ENCODE results near the gene ASTN2.

The ASTN2 gene

DNA sequence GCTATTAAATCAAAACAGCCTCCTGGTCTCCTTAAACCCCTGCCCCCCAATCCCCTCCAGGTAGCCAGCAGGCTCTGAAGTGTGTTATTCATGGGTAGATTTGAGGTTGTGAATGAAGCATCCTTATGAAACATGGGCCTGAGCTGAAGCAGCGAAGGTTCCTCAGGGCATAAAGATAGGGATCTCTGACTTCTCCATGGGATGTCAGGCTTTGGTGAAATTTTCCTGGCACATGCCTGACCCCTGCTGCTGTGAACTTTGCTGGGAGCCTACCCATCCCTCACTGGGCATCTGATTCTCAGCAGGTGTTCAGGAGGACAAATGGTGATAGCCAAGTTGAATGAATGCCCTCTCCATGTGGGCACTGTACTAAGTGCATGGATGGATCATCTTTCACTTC, 250.3 kb downstream of the ASTN2 start:
- DNase-seq (ENCODE audit: low read depth) = no peak

DNA sequence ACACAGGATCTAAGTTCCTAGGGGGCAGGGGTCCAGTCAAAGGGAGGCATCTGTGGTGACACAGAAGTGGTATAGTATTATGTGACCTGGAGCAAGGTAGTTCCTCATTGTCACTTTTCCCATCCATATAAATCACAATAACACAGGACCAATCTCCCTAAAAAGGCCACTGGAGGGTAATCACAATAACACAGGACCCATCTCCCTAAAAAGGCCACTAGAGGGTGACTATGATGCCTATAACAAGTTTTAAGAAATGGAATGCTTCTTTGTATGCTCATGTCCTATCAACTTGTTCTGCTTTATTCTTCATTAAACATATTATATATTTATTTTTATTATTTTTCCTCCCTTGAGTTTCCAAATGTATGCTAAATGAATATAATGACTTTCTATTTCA, 254.6 kb downstream of the ASTN2 start:
- DNase-seq (ENCODE audit: low read depth) = no peak

DNA sequence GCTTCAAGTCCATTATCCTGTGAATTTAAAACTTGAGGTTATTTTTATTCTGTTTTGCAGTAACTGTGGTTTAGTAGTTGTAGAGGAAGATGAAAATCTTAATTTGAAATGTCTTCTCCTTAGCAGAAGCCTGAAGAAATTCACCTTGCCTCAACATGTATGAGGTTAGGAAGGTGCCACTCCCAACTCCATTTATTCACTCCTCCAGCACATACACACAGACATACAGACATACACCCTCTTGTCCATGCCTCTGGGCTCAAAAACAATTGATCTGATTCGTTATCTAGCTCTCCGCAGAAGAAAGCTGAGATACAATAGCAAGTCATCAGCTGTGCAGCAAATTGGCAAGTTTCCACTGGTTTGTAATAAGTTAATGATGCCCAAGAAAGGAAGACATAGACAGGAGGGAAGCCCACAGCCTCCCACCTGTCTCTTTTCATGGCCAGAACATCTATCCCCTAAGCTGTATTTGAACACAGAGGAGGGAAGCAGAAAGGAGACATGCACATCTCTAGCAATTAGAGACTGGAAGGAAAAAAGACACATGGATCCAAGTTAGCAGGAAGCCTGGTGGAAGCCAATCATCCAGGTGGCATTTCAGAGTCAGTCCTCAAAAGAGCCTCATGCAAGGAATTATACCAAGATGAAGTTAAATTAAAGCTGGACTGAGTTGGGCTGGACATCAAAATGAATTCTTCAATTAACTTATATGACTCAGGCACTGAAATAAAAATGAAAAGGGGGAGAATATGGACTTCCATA, 257.9 kb downstream of the ASTN2 start:
- DNase-seq (ENCODE audit: low read depth) = no peak

DNA sequence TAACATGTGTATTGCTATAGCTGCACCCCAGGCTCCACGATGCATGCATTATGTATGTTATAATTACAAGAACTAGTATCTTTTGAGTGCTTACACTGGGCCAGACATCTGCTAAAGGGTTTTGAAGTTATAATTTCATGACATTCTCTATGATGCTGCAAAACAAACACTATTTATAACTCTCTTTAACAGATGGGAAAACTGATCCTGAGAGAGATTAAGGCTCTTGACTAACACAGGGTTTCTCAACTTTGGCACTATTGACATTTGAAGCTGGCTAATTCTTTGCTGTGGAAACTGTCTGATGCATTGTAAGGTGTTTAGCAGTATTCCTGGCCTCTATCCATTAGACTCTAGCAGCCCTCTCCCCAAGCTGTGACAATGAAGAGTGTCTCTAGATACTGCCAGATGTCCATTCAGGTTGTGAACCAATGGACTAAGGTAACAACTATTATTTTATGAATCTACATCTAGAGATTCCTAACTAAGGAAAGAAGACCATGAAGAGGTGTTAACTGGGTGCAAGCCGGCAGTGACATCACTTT, 258.6 kb downstream of the ASTN2 start:
- no peak for DNase-seq (ENCODE audit: low read depth)

DNA sequence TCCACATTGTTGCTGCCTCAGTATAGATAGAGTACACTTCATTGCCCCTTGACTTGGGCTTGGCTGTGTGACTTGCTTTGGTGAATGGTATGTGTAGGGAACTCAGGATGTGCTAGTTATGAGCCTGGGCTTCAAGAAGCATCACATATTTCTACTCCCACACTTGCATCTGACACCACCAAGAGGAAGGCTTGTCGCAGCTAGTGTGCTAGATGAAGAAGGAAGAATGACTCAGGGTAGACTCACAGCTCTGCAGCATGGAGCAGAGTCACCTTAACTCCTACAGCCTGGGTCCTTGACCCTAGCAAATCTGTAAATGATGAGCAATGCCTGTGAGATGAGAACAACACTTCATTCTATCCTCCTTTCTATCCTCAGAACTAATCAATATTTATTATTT, 261.8 kb downstream of the ASTN2 start:
- peak; percentile 28 for DNase-seq (ENCODE audit: low read depth)

DNA sequence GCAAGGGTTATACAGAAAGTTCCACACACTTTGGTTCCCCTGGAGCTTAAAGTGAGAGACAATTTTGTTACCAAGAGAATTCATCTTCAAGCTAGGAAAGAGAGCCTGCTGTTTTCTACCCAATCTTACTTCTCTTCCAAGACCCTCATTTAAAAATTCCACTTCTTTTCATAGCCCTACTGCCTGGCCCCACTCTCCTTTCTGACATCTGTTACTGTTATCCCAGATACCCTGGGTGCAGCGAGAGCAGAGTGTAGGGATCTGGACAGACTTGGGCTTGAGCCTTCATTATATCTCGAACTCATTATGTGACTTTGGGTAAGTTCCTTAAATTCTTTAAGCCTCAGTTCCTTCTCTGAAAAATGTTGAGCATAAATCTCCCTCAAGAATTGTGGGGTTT, 263.1 kb downstream of the ASTN2 start:
- no peak for DNase-seq (ENCODE audit: low read depth)

DNA sequence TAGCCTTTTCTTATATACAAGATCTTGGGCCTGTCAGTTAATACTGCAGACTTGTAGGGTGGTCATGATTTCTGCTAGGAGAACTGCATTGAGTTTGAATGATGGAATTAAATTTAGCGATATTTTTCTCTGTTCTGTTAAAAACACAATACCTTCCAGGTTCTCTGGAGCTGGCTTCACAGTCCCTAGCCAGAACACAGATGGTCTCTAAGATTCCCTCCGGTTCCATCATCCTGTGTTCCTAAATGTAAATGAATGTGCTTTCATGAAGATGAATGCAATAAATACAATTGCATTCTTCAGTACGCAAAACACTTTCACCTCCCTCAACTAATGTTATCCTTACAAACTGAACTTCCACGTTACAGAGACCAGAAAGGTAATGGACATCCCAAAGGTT, 264.9 kb downstream of the ASTN2 start:
- DNase-seq (ENCODE audit: low read depth) = no peak

DNA sequence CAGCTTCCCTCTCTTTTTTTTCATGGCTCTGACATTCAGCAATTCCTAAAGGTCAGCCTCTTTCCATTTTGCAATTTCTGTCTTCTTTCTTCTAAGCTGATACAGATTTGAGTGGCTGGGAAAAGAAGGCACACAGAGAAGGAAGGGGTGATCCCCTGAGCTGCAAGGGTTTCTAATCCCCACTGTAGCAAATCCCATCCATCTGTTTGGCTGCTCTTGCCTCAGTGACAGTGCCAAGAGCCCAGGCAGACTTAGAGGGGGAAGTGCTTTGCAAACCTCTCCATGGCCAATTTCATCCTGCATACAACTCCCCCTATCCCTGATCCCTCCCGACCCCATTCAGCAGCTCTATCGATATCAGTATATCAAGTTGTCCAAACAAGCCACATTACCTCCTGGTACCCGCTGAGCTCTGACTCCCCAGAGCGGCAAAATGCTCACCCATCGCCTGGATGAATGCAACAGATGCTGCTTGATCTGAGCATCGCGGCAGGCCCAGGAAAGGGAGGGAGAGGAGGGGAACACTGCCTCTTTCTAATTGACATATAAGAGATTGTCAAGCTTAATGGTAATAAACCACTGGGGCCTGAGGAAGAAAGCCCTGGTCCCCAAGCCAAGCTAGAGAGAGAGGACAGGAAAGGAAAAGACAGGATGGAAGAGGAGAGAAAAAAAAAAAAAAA, 268.9 kb downstream of the ASTN2 start:
- no peak for DNase-seq (ENCODE audit: low read depth)

DNA sequence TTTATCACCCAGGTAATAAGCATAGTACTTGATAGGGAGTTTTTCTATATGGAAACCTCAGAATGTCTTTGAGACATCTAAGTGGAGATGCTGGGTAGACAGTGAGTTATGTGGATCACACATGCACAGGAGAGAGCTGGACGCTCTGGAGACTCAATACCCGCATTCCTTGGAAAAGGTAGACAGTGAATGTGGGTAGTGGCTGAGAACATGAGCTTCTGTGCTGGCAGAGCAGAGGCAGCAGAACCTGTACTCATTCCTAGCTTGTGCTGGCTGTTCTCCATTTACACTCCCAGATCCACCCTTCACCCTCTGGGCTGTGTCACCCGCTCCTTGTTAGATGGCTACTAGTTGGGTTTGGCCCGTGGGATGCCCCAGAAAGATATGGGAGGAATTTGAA, 269.8 kb downstream of the ASTN2 start:
- DNase-seq (ENCODE audit: low read depth) = no peak

DNA sequence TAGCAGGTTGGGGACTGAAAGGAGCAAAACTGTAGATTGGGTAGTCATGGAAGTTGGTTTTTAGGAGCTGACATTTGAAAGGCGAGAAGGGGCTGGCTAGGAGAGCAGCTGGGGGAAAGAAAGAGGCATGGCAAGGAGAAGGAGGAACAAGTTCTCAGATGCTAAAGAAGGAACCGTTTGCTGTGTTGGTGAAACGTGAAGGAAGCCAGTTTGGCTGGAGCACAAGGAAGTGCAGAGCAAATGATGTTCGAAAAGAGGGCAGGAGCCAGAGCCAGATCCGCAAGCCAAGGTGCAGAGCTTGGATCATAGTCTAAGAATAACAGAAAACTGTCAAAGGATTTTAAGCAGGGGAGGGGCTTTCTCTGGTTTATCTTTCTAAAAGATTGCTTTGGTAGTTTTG, 276.6 kb downstream of the ASTN2 start:
- DNase-seq (ENCODE audit: low read depth) = no peak

DNA sequence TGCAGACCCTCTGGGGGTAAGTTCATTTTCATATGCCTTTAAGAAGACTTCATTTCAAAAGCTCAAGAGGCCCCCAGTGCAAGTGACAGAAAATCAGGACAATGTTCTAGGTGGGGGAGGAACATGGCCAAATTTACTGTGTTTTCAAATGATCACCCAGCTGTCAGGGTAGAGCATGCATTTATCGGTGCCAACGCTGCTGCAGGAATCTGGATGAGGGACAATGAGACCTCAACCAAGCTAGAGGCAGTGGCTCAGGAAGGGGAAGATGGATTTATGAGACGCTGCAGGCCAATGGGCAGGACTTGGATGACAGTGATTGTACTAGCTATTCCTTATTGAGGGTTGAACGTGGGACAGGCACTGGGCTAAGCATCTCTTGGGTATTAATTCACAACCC, 278.4 kb downstream of the ASTN2 start:
- DNase-seq (ENCODE audit: low read depth) = no peak

DNA sequence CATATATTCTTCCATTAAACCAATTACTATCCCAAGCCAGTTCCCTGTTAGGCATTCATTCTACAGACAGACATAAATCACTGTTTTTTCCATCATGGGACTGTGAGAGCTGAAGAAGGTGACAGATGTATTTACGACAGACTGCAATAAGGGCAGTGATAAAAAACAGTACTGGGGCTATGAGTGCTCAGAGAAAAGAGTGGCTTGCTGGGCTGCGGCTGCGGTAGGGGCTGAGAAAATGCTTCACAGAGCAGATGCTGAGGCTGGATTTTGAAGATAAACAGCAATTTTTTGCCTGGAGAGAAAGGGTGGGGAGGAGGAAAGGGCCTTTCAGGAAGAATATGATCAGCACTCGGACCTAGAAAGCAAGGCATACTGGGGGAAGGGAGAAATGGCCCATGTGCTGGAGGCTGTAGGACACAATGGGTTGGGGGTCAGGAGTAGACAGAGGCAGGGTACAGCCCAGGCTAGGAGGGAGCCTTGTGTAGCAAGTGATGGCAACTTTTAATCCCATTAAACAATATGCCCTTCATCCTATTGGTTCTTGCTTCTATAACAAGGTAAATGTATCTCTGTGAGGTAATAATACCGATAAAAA, 279.3 kb downstream of the ASTN2 start:
- DNase-seq (ENCODE audit: low read depth) = no peak

DNA sequence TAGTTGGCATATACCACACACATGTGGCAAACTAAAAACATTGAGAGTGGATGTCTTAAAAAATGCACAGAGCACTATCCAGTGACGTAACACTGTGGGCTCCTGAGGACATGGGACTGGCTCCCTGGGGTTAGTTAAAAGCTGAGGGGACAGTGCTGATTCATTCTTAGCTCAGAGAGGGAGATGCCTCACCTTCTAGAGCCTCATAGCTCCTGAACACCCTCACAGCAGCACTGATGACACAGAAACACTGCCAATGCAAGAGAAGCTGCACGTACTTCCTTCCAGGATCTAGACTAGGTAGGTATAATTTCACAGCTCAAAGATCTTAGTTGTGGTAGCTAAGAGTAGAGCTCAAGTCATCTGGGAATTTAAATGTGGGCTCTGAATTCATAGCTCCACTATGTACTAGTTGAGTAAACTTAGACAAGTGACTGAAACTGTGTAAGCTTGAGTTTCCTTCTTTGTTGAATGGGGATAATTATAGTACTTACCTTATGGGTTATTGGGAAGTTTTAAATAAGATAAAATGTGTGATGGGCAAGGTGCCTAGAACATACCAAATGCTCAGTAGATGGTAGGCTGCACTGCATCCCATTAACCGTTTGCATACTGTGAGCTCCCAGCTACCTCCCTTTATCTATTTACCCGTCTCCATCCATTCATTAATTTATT, 279.9 kb downstream of the ASTN2 start:
- no peak for DNase-seq (ENCODE audit: low read depth)

DNA sequence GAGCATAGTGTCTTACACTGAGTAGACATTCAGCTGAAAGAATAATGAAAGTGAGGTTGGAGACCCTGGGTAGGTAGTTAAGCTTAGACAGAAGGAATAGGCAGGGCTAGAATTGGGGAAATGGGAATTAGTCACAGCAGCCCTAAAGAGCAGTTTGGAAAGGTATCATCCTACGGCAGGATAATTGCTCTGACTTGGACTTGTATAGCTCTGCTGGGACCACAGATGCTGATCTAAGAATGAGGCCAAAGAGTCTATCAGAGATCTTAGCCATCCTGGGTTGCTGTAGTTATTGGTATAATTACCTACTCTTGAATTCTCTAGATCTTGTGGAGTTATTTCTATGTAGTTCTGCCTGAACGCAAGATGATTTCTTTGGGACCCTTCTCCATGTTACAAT, 288.0 kb downstream of the ASTN2 start:
- DNase-seq (ENCODE audit: low read depth) = no peak

DNA sequence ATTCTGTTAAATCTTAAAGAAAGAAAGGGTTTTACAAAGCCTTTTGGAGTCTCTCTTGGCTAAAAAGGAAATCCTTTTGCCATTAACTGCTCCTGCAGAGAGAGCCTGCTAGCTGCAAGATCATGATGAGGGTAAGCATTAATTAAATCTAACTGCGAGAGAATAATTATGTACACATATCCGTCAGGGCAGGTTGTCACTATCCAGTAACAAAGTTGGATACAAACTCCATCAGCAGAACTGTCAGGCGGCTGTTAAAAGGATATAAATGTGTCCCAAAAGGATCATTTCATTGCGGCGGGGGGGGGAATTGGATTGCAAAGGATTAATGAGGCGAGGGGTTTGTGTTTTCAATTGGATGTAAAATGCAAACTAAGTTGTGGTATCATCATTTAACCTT, 289.3 kb downstream of the ASTN2 start:
- DNase-seq (ENCODE audit: low read depth) = no peak

DNA sequence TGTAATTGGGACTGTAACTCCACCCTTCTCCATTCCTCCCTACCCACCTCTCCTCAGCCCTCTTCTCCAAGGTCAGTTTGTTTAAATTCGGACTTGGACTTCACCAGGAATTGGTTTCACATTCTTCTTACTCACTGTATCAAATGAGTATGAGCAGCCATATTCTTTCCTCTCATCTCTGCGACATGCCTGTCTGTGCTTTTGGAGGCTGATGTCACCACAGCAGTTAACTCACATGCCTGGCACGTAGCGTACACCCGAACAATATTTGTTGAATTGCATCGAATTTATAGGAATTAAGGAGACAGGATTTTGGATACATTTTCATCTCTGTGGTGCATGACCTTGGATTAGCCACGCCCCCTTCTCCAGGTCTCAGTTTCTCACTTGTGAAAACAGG, 291.1 kb downstream of the ASTN2 start:
- DNase-seq (ENCODE audit: low read depth) = no peak

DNA sequence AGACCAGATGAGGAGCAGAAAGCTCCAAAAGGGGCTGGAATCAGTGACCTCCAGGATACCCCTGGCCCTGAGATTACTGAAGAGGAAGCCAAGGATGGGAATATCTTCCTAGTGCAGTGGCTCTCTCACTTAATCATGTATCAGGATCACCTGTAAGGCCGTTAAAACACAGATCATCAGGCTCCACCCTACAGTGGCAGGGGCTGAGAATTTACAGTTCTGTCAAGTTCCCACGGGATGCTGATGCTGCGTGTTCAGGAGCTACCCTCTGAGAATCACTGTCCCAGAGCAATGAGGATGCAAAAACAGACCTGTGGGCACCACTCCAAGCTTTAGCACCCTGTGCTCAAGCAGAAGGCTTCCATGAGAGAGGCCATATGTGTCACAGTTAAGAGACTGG, 291.9 kb downstream of the ASTN2 start:
- DNase-seq (ENCODE audit: low read depth) = no peak

DNA sequence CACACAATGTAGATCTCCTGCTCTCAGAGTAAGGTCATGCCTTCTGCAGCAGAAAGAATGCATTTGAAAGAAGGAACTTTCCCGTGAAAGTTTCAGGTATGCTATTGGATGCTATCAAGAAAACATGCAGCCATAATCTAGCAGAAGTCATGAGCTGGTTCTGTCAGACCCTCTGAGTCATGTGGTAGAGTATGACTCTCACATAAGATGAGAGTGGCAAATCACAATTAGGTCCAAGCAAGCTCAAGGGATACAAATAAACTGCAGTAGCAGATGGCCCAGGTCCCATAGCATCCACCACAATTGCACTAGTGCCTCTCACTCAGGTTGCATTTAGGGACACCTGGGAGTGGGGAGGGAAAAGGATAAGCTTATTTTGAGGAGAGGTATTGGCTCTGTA, 292.8 kb downstream of the ASTN2 start:
- DNase-seq (ENCODE audit: low read depth) = no peak

DNA sequence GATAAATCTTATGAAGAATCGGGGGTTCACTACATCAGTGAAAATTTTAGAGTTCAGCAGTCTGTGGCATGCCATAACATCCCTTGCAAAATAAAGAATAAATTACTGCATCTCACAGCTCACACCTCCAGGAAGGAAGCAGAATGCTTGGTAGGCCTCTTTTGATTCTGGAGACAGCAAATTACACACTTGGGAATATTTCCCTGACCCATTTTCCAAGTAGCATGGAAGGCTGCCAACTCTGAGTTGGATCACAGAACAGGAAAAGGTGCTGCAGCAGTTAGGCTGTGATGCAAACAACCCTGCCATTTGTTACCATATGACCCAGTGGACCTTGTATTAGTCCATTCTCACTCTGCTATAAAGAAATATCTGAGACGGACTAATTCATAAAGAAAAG, 293.5 kb downstream of the ASTN2 start:
- DNase-seq (ENCODE audit: low read depth) = no peak

DNA sequence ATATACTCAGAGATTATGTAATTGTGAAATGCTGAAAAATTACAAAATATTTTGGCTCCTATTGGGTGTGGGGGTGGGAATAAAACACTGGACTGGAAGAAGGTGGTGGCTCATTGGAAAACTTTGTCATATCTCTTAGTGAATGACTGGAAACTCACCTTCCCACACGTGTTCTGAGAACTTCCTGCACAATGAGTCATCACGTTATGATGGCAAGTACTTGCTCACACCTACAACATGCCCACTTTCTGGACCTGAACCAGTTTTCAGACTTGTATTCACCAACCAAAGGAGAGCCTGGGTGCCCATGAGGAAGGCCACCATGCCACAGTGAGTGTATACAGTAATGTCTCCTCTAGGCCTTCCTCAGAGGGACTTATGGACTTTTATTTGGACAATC, 294.8 kb downstream of the ASTN2 start:
- DNase-seq (ENCODE audit: low read depth) = no peak

DNA sequence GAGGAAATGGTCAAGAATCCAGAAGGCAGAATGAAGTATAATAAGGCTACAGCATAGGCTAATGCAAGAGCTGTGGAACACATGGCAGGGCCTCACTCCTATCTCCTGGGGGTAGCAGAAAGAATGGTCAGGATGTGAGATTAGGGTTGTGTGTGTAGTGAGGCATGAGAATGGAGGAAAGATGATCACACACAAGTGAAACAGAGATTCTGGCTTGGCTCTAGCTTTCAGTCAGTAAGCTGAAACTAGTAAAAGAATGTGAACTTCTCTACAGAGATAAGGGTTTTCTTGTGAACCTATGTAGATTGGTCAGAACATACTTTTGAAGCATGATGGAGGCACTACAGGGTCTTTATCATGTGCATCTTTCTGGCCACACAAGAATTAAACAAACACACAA, 298.8 kb downstream of the ASTN2 start:
- DNase-seq (ENCODE audit: low read depth) = no peak

DNA sequence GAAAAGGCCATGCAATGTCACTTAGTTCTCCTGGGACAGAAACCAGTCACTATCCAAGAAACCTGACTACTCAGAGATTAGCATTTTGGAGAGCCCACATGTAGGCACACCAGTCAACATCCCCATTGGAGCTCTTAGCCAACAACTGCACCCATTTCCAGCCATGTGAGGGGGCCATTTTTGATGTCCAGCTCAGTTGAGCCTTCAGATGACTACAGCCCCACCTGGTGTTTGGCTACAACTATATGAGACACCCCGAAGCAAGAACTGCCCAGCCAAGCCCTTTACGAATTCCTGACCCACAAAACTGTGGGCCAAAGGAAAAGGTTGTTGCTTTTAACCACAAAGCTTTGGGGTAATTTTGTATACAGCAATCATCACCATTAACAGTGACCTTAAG, 300.1 kb downstream of the ASTN2 start:
- peak; percentile 16 for DNase-seq (ENCODE audit: low read depth)
